HepG2 (cell line): Measurements from ENCODE around the gene ZCCHC10. TPM values are rescaled to one million over a fixed set of nuclear protein-coding genes. Genes with fewer than 3 reads are reported as not detected.
A peak's percentile ranks its signal among the peaks of the same experiment; 100 is the strongest.

Source experiments
- ARHGAP35 ChIP-seq: sonication (generic); formaldehyde crosslinking; IDR thresholded peaks from 2 replicates; pipeline ENCODE4 v1.9.0; 2022; ENCODE audit warnings: mild to moderate bottlenecking, inconsistent platforms, moderate library complexity, missing genetic modification reagents, borderline replicate concordance
- BHLHE40 ChIP-seq: IDR thresholded peaks from 2 replicates; pipeline ENCODE4 v1.6.1; 2011; ENCODE audit warnings: low read length, improper control_type of control experiment
- CBX5 ChIP-seq: sonication (generic); formaldehyde crosslinking; IDR thresholded peaks from 2 replicates; pipeline ENCODE4 v1.4.0; 2020; ENCODE audit warnings: missing genetic modification reagents, borderline replicate concordance
- DBP ChIP-seq: sonication (generic); formaldehyde crosslinking; IDR thresholded peaks from 2 replicates; pipeline ENCODE4 v1.4.0; 2020; ENCODE audit warnings: missing genetic modification reagents; ENCODE audit errors: not compliant biosample characterization
- FOXK1 ChIP-seq: sonication (generic); formaldehyde crosslinking; IDR thresholded peaks from 2 replicates; pipeline ENCODE4 v1.4.0; 2020; ENCODE audit warnings: low read depth, missing genetic modification reagents, borderline replicate concordance
- GTF2F1 ChIP-seq: fragments of 150-350 bp; IDR thresholded peaks from 2 replicates; pipeline ENCODE4 v1.6.1; 2014; ENCODE audit warnings: low read length
- MIXL1 ChIP-seq: IDR thresholded peaks from 2 replicates; pipeline ENCODE4 v1.6.1; 2016
- NR1H2 ChIP-seq: sonication (generic); formaldehyde crosslinking; IDR thresholded peaks from 2 replicates; pipeline ENCODE4 v1.8.1; 2022; ENCODE audit warnings: low read depth, missing genetic modification reagents, borderline replicate concordance
- NR2F1 ChIP-seq, 2 experiments: fragments of 450-650 bp in 1 of 2; formaldehyde crosslinking in 1 of 2; IDR thresholded peaks; 2 replicates each; pipeline versions ENCODE4 v1.5.0 to v1.6.1; 2016 to 2020; ENCODE audit warnings: mild to moderate bottlenecking in 1 of 2, missing compliant biosample characterization in 1 of 2, missing genetic modification reagents in 1 of 2, moderate library complexity in 1 of 2
- PAX8 ChIP-seq: sonication (generic); formaldehyde crosslinking; IDR thresholded peaks from 2 replicates; pipeline ENCODE4 v1.8.0; 2022; ENCODE audit warnings: mild to moderate bottlenecking, missing genetic modification reagents, borderline replicate concordance
- POLR2G ChIP-seq: fragments of 200-400 bp; formaldehyde crosslinking; IDR thresholded peaks from 2 replicates; pipeline ENCODE4 v1.6.1; 2018; ENCODE audit warnings: mild to moderate bottlenecking, low read depth, low read length, moderate library complexity
- RAD51 ChIP-seq: fragments of 450-650 bp; IDR thresholded peaks from 2 replicates; pipeline ENCODE4 v1.6.1; 2016; ENCODE audit warnings: borderline replicate concordance
- RBM22 ChIP-seq: fragments of 200-400 bp; formaldehyde crosslinking; optimal IDR thresholded peaks from 2 replicates; pipeline ENCODE3; 2017; ENCODE audit warnings: mild to moderate bottlenecking, low read length, moderate library complexity
- SIN3B ChIP-seq: fragments of 150-350 bp; IDR thresholded peaks from 2 replicates; pipeline ENCODE4 v1.6.1; 2014; ENCODE audit warnings: low read length
- SNAPC2 ChIP-seq: sonication (generic); formaldehyde crosslinking; IDR thresholded peaks from 2 replicates; pipeline ENCODE4 v1.8.1; 2022; ENCODE audit warnings: mild to moderate bottlenecking, missing genetic modification reagents
- SP5 ChIP-seq: IDR thresholded peaks from 2 replicates; pipeline ENCODE4 v1.6.1; 2016; ENCODE audit warnings: low read depth, borderline replicate concordance
- U2AF1 ChIP-seq: fragments of 200-400 bp; formaldehyde crosslinking; optimal IDR thresholded peaks from 2 replicates; pipeline ENCODE3; 2017; ENCODE audit warnings: mild to moderate bottlenecking, low read depth, low read length
- ZKSCAN1 ChIP-seq: fragments of 150-350 bp; IDR thresholded peaks from 2 replicates; pipeline ENCODE4 v1.6.1; 2014; ENCODE audit warnings: low read length
- ZMYM4 ChIP-seq: sonication (generic); formaldehyde crosslinking; IDR thresholded peaks from 2 replicates; pipeline ENCODE4 v1.8.1; 2023; ENCODE audit warnings: mild to moderate bottlenecking, missing genetic modification reagents
- ZNF251 ChIP-seq: sonication (generic); formaldehyde crosslinking; IDR thresholded peaks from 2 replicates; pipeline ENCODE4 v1.9.0; 2021; ENCODE audit warnings: mild to moderate bottlenecking, missing genetic modification reagents
- ZNF30 ChIP-seq: sonication (generic); formaldehyde crosslinking; IDR thresholded peaks from 2 replicates; pipeline ENCODE4 v1.5.0; 2020; ENCODE audit warnings: mild to moderate bottlenecking, missing genetic modification reagents
- ZNF460 ChIP-seq: sonication (generic); formaldehyde crosslinking; IDR thresholded peaks from 2 replicates; pipeline ENCODE4 v1.5.1; 2020; ENCODE audit warnings: missing genetic modification reagents, mild to moderate bottlenecking, borderline replicate concordance
- ZNF484 ChIP-seq: sonication (generic); formaldehyde crosslinking; IDR thresholded peaks from 2 replicates; pipeline ENCODE4 v1.5.1; 2020; ENCODE audit warnings: mild to moderate bottlenecking, low read depth, missing genetic modification reagents, borderline replicate concordance
- ZNF496 ChIP-seq: sonication (generic); formaldehyde crosslinking; IDR thresholded peaks from 2 replicates; pipeline ENCODE4 v1.8.1; 2023; ENCODE audit warnings: mild to moderate bottlenecking, moderate library complexity, missing genetic modification reagents; ENCODE audit not compliant: insufficient replicate concordance
- ZNF644 ChIP-seq: IDR thresholded peaks from 2 replicates; pipeline ENCODE4 v1.6.1; 2016; ENCODE audit warnings: low read depth
- ZNF747 ChIP-seq: sonication (generic); formaldehyde crosslinking; IDR thresholded peaks from 2 replicates; pipeline ENCODE4 v1.8.1; 2023; ENCODE audit warnings: missing genetic modification reagents, mild to moderate bottlenecking, borderline replicate concordance
- ZNF761 ChIP-seq: sonication (generic); formaldehyde crosslinking; conservative IDR thresholded peaks from 2 replicates; pipeline ENCODE4 v1.4.0; 2020; ENCODE audit warnings: mild to moderate bottlenecking, missing genetic modification reagents
- ZNF766 ChIP-seq: sonication (generic); formaldehyde crosslinking; IDR thresholded peaks from 2 replicates; pipeline ENCODE4 v1.5.0; 2020; ENCODE audit warnings: missing genetic modification reagents, borderline replicate concordance
- polyA plus RNA-seq, 8 experiments: library from polyadenylated mRNA; depleted of rRNA in 3 of 8; stranded (reverse) in 7 of 8; unstranded in 1 of 8; fragments of >200 nt; fragmentation: Illumina TruSeq in 4 of 8; extraction: Trizol in 4 of 8; gene quantifications; 2 replicates each; pipeline versions ENCODE4 v1.2.1 to v1.2.3, GENCODE V29; 2011 to 2016; ENCODE audit warnings: low read depth in 4 of 8, missing spikeins in 1 of 8, mixed read lengths in 1 of 8; ENCODE audit not compliant: insufficient read depth in 1 of 8
- total RNA-seq, 5 experiments: library from RNA; depleted of rRNA; stranded (reverse); fragments of >200 nt; fragmentation: Illumina TruSeq; extraction: Trizol; gene quantifications; 2 replicates each; pipeline ENCODE4 v1.2.3, GENCODE V29; 2016; ENCODE audit warnings: low read depth in 1 of 5
- TF ChIP-seq, protein P1 (sequence below), 2 experiments: sonication (generic) in 1 of 2; formaldehyde crosslinking in 1 of 2; IDR thresholded peaks; 2 replicates each; pipeline versions ENCODE4 v1.5.1 to v1.6.1; 2011 to 2020; ENCODE audit warnings: borderline replicate concordance in 1 of 2, low read depth in 1 of 2, low read length in 1 of 2, mild to moderate bottlenecking in 1 of 2, missing genetic modification reagents in 1 of 2, moderate library complexity in 1 of 2

Gene ZCCHC10
- total and polyA plus RNA-seq, 2 of the 13 experiments (the other 11 are each of a cell fraction or from before 2014, with no cell fraction given): 40.7 to 48.2 TPM

DNA sequence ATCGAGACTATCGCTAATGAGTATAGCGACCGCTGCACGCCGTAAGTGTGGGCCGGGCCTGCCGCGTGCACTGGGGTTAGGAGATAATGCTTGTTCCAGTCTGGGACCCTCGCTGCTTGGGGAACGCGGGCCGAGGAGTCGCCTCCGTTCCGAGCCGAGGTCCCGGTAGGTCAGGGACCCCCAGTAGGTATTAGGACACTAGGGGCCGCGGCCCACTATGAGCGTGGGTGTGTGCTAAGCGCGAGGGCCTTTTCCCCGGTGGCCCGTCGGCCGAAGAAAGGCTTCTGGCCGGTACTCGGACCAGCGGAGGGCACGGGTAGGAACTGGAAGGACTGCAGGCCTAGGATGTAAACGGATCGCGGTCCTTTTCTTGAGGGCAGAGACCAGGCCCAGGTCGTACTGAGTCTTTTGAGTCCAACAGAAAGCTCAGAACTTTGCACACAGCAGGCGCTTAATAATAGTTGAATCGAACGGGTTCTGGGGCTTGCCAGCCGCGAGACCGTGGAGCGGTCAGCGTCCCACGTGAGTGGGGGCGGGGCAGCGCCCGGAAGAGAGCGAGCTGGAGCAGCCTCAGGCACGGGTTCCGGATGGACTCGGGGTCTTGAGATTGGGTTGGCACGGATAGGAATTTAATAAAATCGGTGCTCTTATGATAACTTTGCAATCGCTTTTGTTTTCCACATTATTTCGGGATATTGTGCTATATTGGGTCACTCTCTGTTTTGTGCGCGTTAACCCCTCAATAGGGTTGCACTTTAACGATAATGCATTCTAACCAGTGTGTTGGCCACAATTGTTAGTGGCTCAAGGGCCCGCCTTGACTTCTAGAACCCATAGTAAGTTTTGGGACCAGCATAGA is 26.2 kb upstream of the ZCCHC10 start (continued):
- TF ChIP-seq ZNF460 (CRISPR knock-in tag) (no peak), ZNF496 (CRISPR knock-in tag) (no peak), ZNF644 (no peak), POLR2G (peak; percentile 61; the same call in 1 of the 2 replicates), GTF2F1 (no peak), FOXK1 (no peak; the same call in 1 of the 2 replicates), ARHGAP35 (CRISPR knock-in tag) (no peak), ZNF251 (CRISPR knock-in tag) (no peak), ZNF766 (CRISPR knock-in tag) (no peak), RBM22 (peak; percentile 22), MIXL1 (0 out of 2 replicates have a peak, but pooled peaks have one; percentile 13), ZNF484 (CRISPR knock-in tag) (no peak; the same call in 1 of the 2 replicates), CBX5 (CRISPR knock-in tag) (no peak), RAD51 (no peak), SNAPC2 (CRISPR knock-in tag) (no peak), SIN3B (no peak), NR1H2 (CRISPR knock-in tag) (no peak), ZKSCAN1 (no peak), PAX8 (CRISPR knock-in tag) (peak; percentile 63; the same call in 1 of the 2 replicates), ZNF761 (CRISPR knock-in tag) (no peak), ZNF30 (no peak), BHLHE40 (peak; percentile 88), ZMYM4 (CRISPR knock-in tag) (no peak), ZNF747 (CRISPR knock-in tag) (no peak), DBP (CRISPR knock-in tag) (peak; percentile 12), U2AF1 (no peak), NR2F1 (CRISPR knock-in tag; IDR thresholded peaks at IDR 0.05) (0 out of 4 replicates have a peak, but pooled peaks of 1 of the 2 experiments have one; percentile 21), SP5 (CRISPR knock-in tag) (peak; percentile 52; the same call in 1 of the 2 replicates)
- TF ChIP-seq, protein P1, sequence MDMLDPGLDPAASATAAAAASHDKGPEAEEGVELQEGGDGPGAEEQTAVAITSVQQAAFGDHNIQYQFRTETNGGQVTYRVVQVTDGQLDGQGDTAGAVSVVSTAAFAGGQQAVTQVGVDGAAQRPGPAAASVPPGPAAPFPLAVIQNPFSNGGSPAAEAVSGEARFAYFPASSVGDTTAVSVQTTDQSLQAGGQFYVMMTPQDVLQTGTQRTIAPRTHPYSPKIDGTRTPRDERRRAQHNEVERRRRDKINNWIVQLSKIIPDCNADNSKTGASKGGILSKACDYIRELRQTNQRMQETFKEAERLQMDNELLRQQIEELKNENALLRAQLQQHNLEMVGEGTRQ (IDR thresholded peaks at IDR 0.05; ENCODE audit: low read depth, low read length): no peak
- TF ChIP-seq, protein P1 (CRISPR knock-in tag; IDR thresholded peaks at IDR 0.05; ENCODE audit: borderline replicate concordance): peak; percentile 8; the same call in 1 of the 2 replicates
